AG04450 (cell line): ENCODE results near the gene GSTM2. TPM values are rescaled to one million over a fixed set of nuclear protein-coding genes. Genes with fewer than 3 reads are reported as not detected.
"Not testable (repeated sequence)": the region's sequence is repeated elsewhere in the genome, so short reads cannot be mapped to it uniquely, and the experiment has no call there.

Experiments
- CTCF ChIA-PET: fragments of 300-600, 350-600 bp; formaldehyde crosslinking; extraction: SDS; loops from one replicate; lab custom pipeline; 2022; ENCODE audit warnings: antibody characterized with exemption, inconsistent platforms; lab: Charles Lee
- POLR2A ChIA-PET: fragments of 350-600 bp; formaldehyde crosslinking; extraction: SDS; loops from one replicate; lab custom pipeline; 2021; ENCODE audit warnings: antibody characterized with exemption, inconsistent platforms; lab: Yijun Ruan, JAX
- DNase-seq: peaks from one replicate; pipeline ENCODE4 v3.0.0-alpha.2; 2011; ENCODE audit warnings: low read depth, low spot score
- H3K27ac ChIP-seq: one replicate; pipeline ENCODE4 v1.5.1; 2012; ENCODE audit warnings: low read depth, low read length, control low read depth
- H3K27me3 ChIP-seq: one replicate; pipeline ENCODE4 v1.6.0; 2012; ENCODE audit warnings: low read length; ENCODE audit not compliant: control insufficient read depth, insufficient read depth
- H3K4me3 ChIP-seq: 2 replicates; pipeline ENCODE4 v1.5.1; 2011; ENCODE audit warnings: mild to moderate bottlenecking, low read depth, low read length, control low read depth
- H3K9me3 ChIP-seq: 2 replicates; pipeline ENCODE4 v1.5.1; 2012; ENCODE audit warnings: low read length; ENCODE audit not compliant: control insufficient read depth, insufficient read depth
- polyA plus RNA-seq: library from polyadenylated mRNA; depleted of rRNA; stranded (reverse); fragments of >200 nt; gene quantifications from 2 replicates; pipeline ENCODE4 v1.2.3, GENCODE V29; 2011
- TF ChIP-seq, protein P1 (sequence below): IDR thresholded peaks from 2 replicates; pipeline ENCODE4 v1.5.1; 2011; ENCODE audit warnings: low read depth, low read length, control low read depth, inconsistent platforms

GSTM2 gene
- polyA plus RNA-seq, 1 experiment, result 90.2 TPM

DNA sequence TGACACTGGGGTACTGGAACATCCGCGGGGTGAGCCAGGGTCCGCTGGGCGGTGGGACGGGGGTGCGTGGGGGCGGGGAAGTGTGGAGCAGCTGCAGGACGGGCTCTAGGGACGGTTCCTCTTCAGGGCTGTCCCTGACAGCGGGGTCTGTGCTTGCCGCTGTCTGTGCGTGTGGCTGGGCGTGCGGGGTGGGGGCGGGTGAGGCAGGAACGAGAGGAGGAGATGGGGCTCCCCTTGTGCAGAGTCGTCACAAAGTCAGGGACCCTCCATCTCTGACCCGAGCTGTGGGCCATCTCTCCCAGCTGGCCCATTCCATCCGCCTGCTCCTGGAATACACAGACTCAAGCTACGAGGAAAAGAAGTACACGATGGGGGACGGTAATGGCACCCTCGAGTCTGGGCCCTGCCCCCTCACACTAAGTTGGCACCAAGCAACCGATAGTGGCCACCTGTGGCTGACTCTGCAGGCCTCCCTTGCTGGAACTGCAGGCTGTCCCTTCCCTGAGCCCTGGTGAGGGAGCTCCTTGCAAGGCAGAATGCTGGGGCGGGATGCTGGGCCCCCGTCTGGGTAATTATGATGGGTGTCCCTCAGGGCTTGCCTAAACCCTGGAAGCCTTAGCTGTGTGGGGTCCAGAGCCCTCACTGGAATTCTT lies 392 bp downstream of the GSTM2 start:
- DNase-seq, result no peak
- Histone ChIP-seq H3K27ac (no peak overlapping the region), H3K27me3 (no peaks in the 10 kb centered on the region), H3K9me3 (no peaks in the 10 kb centered on the region), H3K4me3 (peak overlapping the region; percentile 65)
- TF ChIP-seq, protein P1, sequence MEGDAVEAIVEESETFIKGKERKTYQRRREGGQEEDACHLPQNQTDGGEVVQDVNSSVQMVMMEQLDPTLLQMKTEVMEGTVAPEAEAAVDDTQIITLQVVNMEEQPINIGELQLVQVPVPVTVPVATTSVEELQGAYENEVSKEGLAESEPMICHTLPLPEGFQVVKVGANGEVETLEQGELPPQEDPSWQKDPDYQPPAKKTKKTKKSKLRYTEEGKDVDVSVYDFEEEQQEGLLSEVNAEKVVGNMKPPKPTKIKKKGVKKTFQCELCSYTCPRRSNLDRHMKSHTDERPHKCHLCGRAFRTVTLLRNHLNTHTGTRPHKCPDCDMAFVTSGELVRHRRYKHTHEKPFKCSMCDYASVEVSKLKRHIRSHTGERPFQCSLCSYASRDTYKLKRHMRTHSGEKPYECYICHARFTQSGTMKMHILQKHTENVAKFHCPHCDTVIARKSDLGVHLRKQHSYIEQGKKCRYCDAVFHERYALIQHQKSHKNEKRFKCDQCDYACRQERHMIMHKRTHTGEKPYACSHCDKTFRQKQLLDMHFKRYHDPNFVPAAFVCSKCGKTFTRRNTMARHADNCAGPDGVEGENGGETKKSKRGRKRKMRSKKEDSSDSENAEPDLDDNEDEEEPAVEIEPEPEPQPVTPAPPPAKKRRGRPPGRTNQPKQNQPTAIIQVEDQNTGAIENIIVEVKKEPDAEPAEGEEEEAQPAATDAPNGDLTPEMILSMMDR, result no peak
- ChIA-PET POLR2A (no interaction called here), CTCF (interaction anchor here (0.6 to 1.1 kb wide), 4 partner anchors 24 to 106 kb away, joined by 3 to 6 read pairs (median 3); no protein-coding TSS in a partner anchor)

GRCh38 chr1:109669246-109669948 lies 1.5 kb downstream of the GSTM2 start:
- H3K27me3 ChIP-seq, result no peaks in the 10 kb centered on the region
- TF ChIP-seq, protein P1, result no peak
- DNase-seq, result no peak
- CTCF ChIA-PET, result no interaction called here
- no peak overlapping the region for H3K4me3 ChIP-seq
- no peak overlapping the region for H3K27ac ChIP-seq
- POLR2A ChIA-PET, result no interaction called here
- no peaks in the 10 kb centered on the region for H3K9me3 ChIP-seq

DNA sequence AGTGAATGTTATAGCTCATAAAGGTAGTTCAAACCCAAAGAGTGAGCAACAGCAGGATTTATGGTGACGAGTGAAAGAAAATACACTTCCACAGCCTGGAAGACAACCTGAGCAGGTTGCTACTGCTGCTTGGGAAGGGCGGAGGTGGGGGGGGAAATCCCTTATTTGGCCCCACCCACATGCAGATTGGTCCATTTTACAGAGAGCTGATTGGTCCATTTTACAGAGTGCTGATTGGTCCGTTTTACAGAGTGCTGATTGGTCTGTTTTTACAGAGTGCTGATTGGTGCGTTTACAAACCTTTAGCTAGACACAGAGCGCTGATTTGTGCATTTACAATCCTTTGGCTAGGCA lies 2.1 kb downstream of the GSTM2 start:
- H3K27ac ChIP-seq, H3K27me3 ChIP-seq, POLR2A ChIA-PET, DNase-seq, H3K9me3 ChIP-seq, CTCF ChIA-PET, H3K4me3 ChIP-seq: not testable (repeated sequence)

DNA sequence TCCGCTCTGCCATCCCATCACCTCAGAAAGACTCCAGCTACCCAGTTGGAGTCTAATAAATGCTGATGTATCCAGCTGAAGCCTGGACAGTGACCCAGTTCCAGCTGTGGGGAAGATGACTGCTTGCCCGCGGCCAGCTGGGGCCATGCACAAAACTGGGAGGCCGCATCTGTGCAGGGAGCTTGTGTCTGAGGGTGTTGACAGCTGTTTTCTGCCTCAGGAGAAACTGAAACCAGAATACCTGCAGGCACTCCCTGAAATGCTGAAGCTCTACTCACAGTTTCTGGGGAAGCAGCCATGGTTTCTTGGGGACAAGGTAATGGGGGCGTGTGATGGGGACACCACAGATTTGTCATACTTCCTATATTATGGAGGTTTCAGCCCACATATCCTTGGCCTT lies 3.2 kb downstream of the GSTM2 start:
- no peaks in the 10 kb centered on the region for H3K27me3 ChIP-seq
- H3K4me3 ChIP-seq, result no peak overlapping the region
- POLR2A ChIA-PET, result no interaction called here
- no peak overlapping the region for H3K27ac ChIP-seq
- no peaks in the 10 kb centered on the region for H3K9me3 ChIP-seq
- CTCF ChIA-PET, result no interaction called here
- TF ChIP-seq, protein P1, result no peak
- DNase-seq, result no peak

DNA sequence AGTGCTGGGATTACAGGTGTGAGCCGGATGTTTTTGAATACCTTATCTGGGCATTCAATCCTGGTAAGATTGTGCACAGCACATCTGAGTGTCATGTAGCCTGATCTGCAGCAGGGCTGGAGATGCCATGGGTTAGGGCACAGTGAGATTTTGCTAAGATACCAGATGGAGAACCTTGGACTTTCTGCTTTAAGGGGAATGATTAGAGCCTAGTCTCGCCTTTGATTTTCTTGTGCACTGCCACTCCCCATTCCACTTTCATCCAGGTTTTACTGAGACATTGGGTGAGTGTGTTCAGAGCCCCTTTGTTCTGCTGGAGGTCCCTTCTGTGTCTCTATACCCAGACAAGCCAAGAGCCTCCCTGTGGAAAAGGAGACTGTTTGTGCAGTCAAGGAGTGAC lies 6.0 kb downstream of the GSTM2 start:
- POLR2A ChIA-PET, DNase-seq, H3K4me3 ChIP-seq: not testable (repeated sequence)

DNA sequence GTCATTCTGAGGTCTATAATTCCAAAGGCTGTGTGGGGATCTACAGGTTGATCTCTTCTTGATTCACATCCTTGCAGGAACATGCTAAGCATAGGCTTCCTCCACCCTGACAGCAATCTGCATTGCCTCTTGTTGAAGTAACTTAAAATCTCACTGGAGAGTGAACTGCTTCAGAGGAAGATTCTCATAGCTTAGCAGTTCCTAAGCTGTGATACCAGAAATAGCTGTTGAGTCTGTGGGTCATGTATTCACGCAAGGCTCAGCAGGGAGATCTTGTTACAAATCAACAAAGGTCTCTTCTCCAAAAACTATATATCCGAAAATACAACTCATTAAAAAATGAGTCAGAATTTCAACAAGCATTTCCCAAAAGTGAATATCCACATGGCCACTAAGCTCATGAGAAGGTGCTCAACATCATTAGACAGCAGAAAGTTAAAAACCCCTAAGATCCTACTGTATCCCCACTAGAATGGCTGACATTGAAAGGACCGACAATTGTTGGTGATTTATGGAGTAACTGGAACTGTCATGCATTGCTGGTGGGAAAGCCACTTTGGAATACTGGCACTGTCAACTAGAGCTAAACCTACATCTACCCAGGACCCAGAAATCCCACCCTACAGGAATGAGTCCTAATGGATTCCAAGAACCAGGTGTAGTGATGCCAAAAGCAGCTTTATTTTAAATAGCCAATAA lies 9.0 kb downstream of the GSTM2 start:
- H3K27me3 ChIP-seq, DNase-seq, POLR2A ChIA-PET, H3K4me3 ChIP-seq, H3K27ac ChIP-seq, H3K9me3 ChIP-seq, CTCF ChIA-PET: not testable (repeated sequence)

More for the DNA sequence above, 6.0 kb downstream of the GSTM2 start:
- H3K9me3 ChIP-seq, H3K27ac ChIP-seq, H3K27me3 ChIP-seq, CTCF ChIA-PET: not testable (repeated sequence)
